Neuronal stem cell (in vitro differentiated cells): ENCODE results near the gene NFRKB. TPM values are rescaled to one million over a fixed set of nuclear protein-coding genes. Genes with fewer than 3 reads are reported as not detected.

ENCODE experiments used
- DNase-seq: peaks from one replicate; pipeline ENCODE4 v3.0.0-alpha.2; 2013; ENCODE audit warnings: low spot score
- H2AFZ ChIP-seq: one replicate; pipeline ENCODE4 v1.6.1; 2013; ENCODE audit warnings: mild to moderate bottlenecking, low read length, inconsistent platforms
- H2AK5ac ChIP-seq: 2 replicates; pipeline ENCODE4 v1.6.1; 2013; ENCODE audit warnings: low read depth, mild to moderate bottlenecking, inconsistent platforms, low read length, moderate library complexity, mixed read lengths
- H2BK120ac ChIP-seq: 2 replicates; pipeline ENCODE4 v1.6.1; 2013; ENCODE audit warnings: low read depth, mild to moderate bottlenecking, inconsistent platforms, low read length, moderate library complexity, mixed read lengths
- H2BK12ac ChIP-seq: one replicate; pipeline ENCODE4 v1.6.1; 2013; ENCODE audit warnings: low read length, inconsistent platforms
- H2BK15ac ChIP-seq: 2 replicates; pipeline ENCODE4 v1.6.1; 2013; ENCODE audit warnings: mild to moderate bottlenecking, low read length, inconsistent platforms, mixed read lengths
- H2BK5ac ChIP-seq: one replicate; pipeline ENCODE4 v1.6.1; 2013; ENCODE audit warnings: inconsistent platforms, mild to moderate bottlenecking, low read length, moderate library complexity
- H3K14ac ChIP-seq: one replicate; pipeline ENCODE4 v1.6.1; 2013; ENCODE audit warnings: low read length, inconsistent platforms
- H3K18ac ChIP-seq: 2 replicates; pipeline ENCODE4 v1.6.1; 2013; ENCODE audit warnings: low read length, inconsistent platforms
- H3K23ac ChIP-seq: 2 replicates; pipeline ENCODE4 v1.6.1; 2013; ENCODE audit warnings: low read depth, mild to moderate bottlenecking, mixed read lengths, low read length, inconsistent platforms; ENCODE audit not compliant: poor library complexity
- H3K27ac ChIP-seq: replicated peaks from 3 replicates; pipeline ENCODE4 v1.5.1; 2013; ENCODE audit warnings: low read length, inconsistent platforms
- H3K27me3 ChIP-seq, 3 experiments: 2 replicates each; pipeline ENCODE4 v1.6.1; 2013; ENCODE audit warnings: low read length in 3 of 3, mild to moderate bottlenecking in 2 of 3, inconsistent platforms in 1 of 3, low read depth in 1 of 3, mixed read lengths in 1 of 3, moderate library complexity in 1 of 3; ENCODE audit not compliant: control insufficient read depth in 3 of 3, insufficient read depth in 3 of 3
- H3K36me3 ChIP-seq, 2 donors: replicated peaks in 1 of 2; 2 replicates each; pipeline ENCODE4 v1.6.1; 2013; ENCODE audit warnings: low read length in 2 of 2; ENCODE audit not compliant: control insufficient read depth in 2 of 2, insufficient read depth in 2 of 2
- H3K4ac ChIP-seq: 2 replicates; pipeline ENCODE4 v1.6.1; 2013; ENCODE audit warnings: inconsistent platforms, mild to moderate bottlenecking, low read length, moderate library complexity
- H3K4me1 ChIP-seq, 2 donors: 1 replicate in 1 of 2; 2 replicates in 1 of 2; pipeline ENCODE4 v1.6.1; 2013; ENCODE audit warnings: low read length in 2 of 2, low read depth in 1 of 2; ENCODE audit not compliant: control insufficient read depth in 2 of 2, insufficient read depth in 1 of 2
- H3K4me2 ChIP-seq: one replicate; pipeline ENCODE4 v1.6.1; 2013; ENCODE audit warnings: mild to moderate bottlenecking, low read length, inconsistent platforms; ENCODE audit not compliant: insufficient read depth, poor library complexity, severe bottlenecking
- H3K4me3 ChIP-seq, 2 donors: 2 replicates each; pipeline ENCODE4 v1.5.1; 2013; ENCODE audit warnings: low read length in 2 of 2, mild to moderate bottlenecking in 2 of 2, inconsistent platforms in 1 of 2, moderate library complexity in 1 of 2
- H3K79me1 ChIP-seq: one replicate; pipeline ENCODE4 v1.6.1; 2013; ENCODE audit warnings: low read depth, mild to moderate bottlenecking, inconsistent platforms, low read length, moderate library complexity
- H3K9ac ChIP-seq: one replicate; pipeline ENCODE4 v1.6.1; 2013; ENCODE audit warnings: mild to moderate bottlenecking, low read depth, low read length, inconsistent platforms; ENCODE audit not compliant: poor library complexity
- H3K9me3 ChIP-seq, 2 donors: replicated peaks in 1 of 2; 2 replicates each; pipeline versions ENCODE3 to v1.6.1; 2013; ENCODE audit warnings: low read length in 2 of 2, mild to moderate bottlenecking in 2 of 2, inconsistent platforms in 1 of 2, low read depth in 1 of 2, mixed read lengths in 1 of 2, moderate library complexity in 1 of 2; ENCODE audit not compliant: control insufficient read depth in 2 of 2, insufficient read depth in 1 of 2
- H4K8ac ChIP-seq: one replicate; pipeline ENCODE4 v1.6.1; 2013; ENCODE audit warnings: low read depth, mild to moderate bottlenecking, inconsistent platforms, low read length, moderate library complexity
- H4K91ac ChIP-seq: one replicate; pipeline ENCODE4 v1.6.1; 2013; ENCODE audit warnings: low read length, low read depth, mild to moderate bottlenecking, inconsistent platforms; ENCODE audit not compliant: poor library complexity
- WGBS, 2 donors: extraction: QIAGEN DNeasy Blood & Tissue Kit; methylation state at CpG; one replicate each; pipeline ENCODE4 v1.1.7; 2013; ENCODE audit warnings: missing lambda C conversion rate in 2 of 2, mixed read lengths in 1 of 2; ENCODE audit not compliant: insufficient read length in 2 of 2, insufficient replicate concordance in 1 of 2; ENCODE audit errors: extremely low coverage in 2 of 2; 5-methylcytosine and 5-hydroxymethylcytosine counted together
- polyA plus RNA-seq, 2 experiments: library from polyadenylated mRNA; stranded (reverse); fragments of 200-250 nt; gene quantifications; one replicate each; pipeline ENCODE4 v1.2.3, GENCODE V29; 2013

The NFRKB gene
- polyA plus RNA-seq (2013, experiment 1 of 2) = 22.1 TPM
- polyA plus RNA-seq (2013, experiment 2 of 2) = 21.5 TPM

- H2AK5ac ChIP-seq = peak within 1 kb of the TSS; percentile 33
- peak within 1 kb of the TSS; percentile 75 for H3K4me2 ChIP-seq
- no peaks in the 10 kb centered on the region for H3K27me3 ChIP-seq
- DNase-seq = peak; percentile 83
- peaks cover 2% of the 10 kb centered on the region for H3K79me1 ChIP-seq
- no peak within 1 kb of the TSS for H2BK15ac ChIP-seq
- peaks cover 11 to 46% of the 10 kb centered on the region in 2 donors for H3K36me3 ChIP-seq
- H3K4ac ChIP-seq = no peak within 1 kb of the TSS
- peak within 1 kb of the TSS; percentile 47 for H3K23ac ChIP-seq
- H3K9me3 ChIP-seq = no peaks in the 10 kb centered on the region
- peak within 1 kb of the TSS; percentile 98 for H2AFZ ChIP-seq
- peak within 1 kb of the TSS; percentile 94 for H3K9ac ChIP-seq
- WGBS, 2 donors = no CpG with 5 or more reads among the region's 77 CpGs
- H4K8ac ChIP-seq = no peak within 1 kb of the TSS
- H3K18ac ChIP-seq = peak within 1 kb of the TSS; percentile 95
- no peak within 1 kb of the TSS for H2BK12ac ChIP-seq
- H3K4me1 ChIP-seq = peaks cover 5 to 7% of the 10 kb centered on the region in 2 donors
- peak within 1 kb of the TSS; percentile 69 to 97 for H3K4me3 ChIP-seq
- no peak within 1 kb of the TSS for H2BK5ac ChIP-seq
- H4K91ac ChIP-seq = no peak within 1 kb of the TSS
- H3K27ac ChIP-seq = no peak within 1 kb of the TSS
- no peak within 1 kb of the TSS for H2BK120ac ChIP-seq
- no peak within 1 kb of the TSS for H3K14ac ChIP-seq
Measured at GRCh38 chr11:129895126-129896041, at the start of gene NFRKB. TSS of gene NFRKB (minus strand) at chr11:129895578. CDS start at chr11:129892849, 2,729 bp downstream.

GRCh38 chr11:129944696-129945095 is 49.3 kb upstream of the NFRKB start:
- H2AK5ac ChIP-seq = no peak overlapping the region

GRCh38 chr11:129943036-129943435 is 47.7 kb upstream of the NFRKB start:
- H3K4me3 ChIP-seq = no peak overlapping the region
- no peak overlapping the region for H2BK5ac ChIP-seq
- no peak overlapping the region for H2BK15ac ChIP-seq
- H3K27me3 ChIP-seq = no peaks in the 10 kb centered on the region
- no peak overlapping the region for H3K14ac ChIP-seq
- H3K36me3 ChIP-seq = peaks cover 13 to 35% of the 10 kb centered on the region in 2 donors
- H2AK5ac ChIP-seq = no peak overlapping the region
- no peaks in the 10 kb centered on the region for H3K4me1 ChIP-seq
- no peak overlapping the region for H3K9ac ChIP-seq
- no peak overlapping the region for H2BK120ac ChIP-seq
- no peak overlapping the region for H2BK12ac ChIP-seq
- H3K9me3 ChIP-seq = no peaks in the 10 kb centered on the region
- no peak for DNase-seq
- no peak overlapping the region for H3K18ac ChIP-seq
- no peak overlapping the region for H4K8ac ChIP-seq
- H3K4ac ChIP-seq = no peak overlapping the region
- no peak overlapping the region for H4K91ac ChIP-seq
- H2AFZ ChIP-seq = no peak overlapping the region
- H3K27ac ChIP-seq = no peak overlapping the region
- no peaks in the 10 kb centered on the region for H3K79me1 ChIP-seq
- no peak overlapping the region for H3K23ac ChIP-seq
- H3K4me2 ChIP-seq = no peak overlapping the region

More at GRCh38 chr11:129944696-129945095, 49.3 kb upstream of the NFRKB start:
- H3K4me1 ChIP-seq = no peaks in the 10 kb centered on the region
- no peak overlapping the region for H2BK5ac ChIP-seq
- no peak overlapping the region for H3K23ac ChIP-seq
- no peak overlapping the region for H2BK120ac ChIP-seq
- H4K91ac ChIP-seq = no peak overlapping the region
- peaks cover 8 to 32% of the 10 kb centered on the region in 2 donors for H3K36me3 ChIP-seq
- H3K79me1 ChIP-seq = no peaks in the 10 kb centered on the region
- no peak overlapping the region for H3K4me2 ChIP-seq
- WGBS, 2 donors = no CpG with 5 or more reads among the region's 18 CpGs
- H3K4me3 ChIP-seq = no peak overlapping the region
- H3K27me3 ChIP-seq = no peaks in the 10 kb centered on the region
- no peak overlapping the region for H3K4ac ChIP-seq
- H3K18ac ChIP-seq = no peak overlapping the region
- H4K8ac ChIP-seq = no peak overlapping the region
- H2BK12ac ChIP-seq = no peak overlapping the region
- no peak overlapping the region for H3K9ac ChIP-seq
- no peak overlapping the region for H2BK15ac ChIP-seq
- no peak overlapping the region for H3K27ac ChIP-seq
- H3K9me3 ChIP-seq = no peaks in the 10 kb centered on the region
- H2AFZ ChIP-seq = no peak overlapping the region
- no peak overlapping the region for H3K14ac ChIP-seq
- DNase-seq = no peak

DNA sequence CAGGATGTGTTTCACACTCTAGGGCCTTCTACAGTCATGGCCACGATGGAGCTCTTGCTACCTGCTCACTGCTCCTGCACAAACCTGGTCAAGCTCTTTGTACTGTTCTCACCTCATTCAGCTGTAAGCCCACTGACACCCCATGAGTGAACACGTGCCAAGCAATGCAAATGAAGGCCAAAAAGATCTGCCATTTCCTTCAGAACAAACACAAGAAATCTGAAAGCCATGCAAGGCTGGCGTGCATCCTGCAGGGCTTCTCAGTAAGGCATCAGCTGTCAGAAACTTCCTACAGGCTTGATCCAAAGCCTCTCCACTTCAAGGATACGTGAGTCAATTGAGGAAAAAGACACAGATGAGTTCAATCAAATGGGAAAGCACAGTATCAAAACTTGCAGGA is 44.1 kb upstream of the NFRKB start:
- Histone ChIP-seq H4K91ac (no peak overlapping the region), H2AK5ac (no peak overlapping the region), H3K36me3 (peaks cover 7 to 17% of the 10 kb centered on the region in 2 donors), H3K9me3 (no peaks in the 10 kb centered on the region), H2AFZ (no peak overlapping the region), H2BK12ac (no peak overlapping the region), H3K4me2 (no peak overlapping the region), H3K18ac (no peak overlapping the region), H3K79me1 (no peaks in the 10 kb centered on the region), H3K14ac (no peak overlapping the region), H2BK120ac (no peak overlapping the region), H3K27ac (no peak overlapping the region), H3K9ac (no peak overlapping the region), H3K4me1 (peaks cover 2 to 5% of the 10 kb centered on the region in 2 donors), H3K4me3 (no peak overlapping the region), H3K23ac (no peak overlapping the region), H2BK15ac (no peak overlapping the region), H2BK5ac (no peak overlapping the region), H4K8ac (no peak overlapping the region), H3K4ac (no peak overlapping the region), H3K27me3 (no peaks in the 10 kb centered on the region)
- no CpG with 5 or more reads among the region's 4 CpGs for WGBS, 2 donors
- DNase-seq = no peak
